GM12891 (cell line): ENCODE measurements around the gene CUL7.
"Not testable (repeated sequence)": the region's sequence is repeated elsewhere in the genome, so short reads cannot be mapped to it uniquely, and the experiment has no call there.

Experiments
- DNase-seq: peaks from one replicate; pipeline ENCODE4 v3.0.0; 2011; ENCODE audit warnings: low spot score; ENCODE audit not compliant: insufficient read length
- FAIRE-seq: peaks from 2 replicates; lab custom pipeline; 2011; peaks lifted over from hg19 to GRCh38; lab: Jason Lieb, UNC
- PAX5 ChIP-seq: IDR thresholded peaks from 2 replicates; pipeline ENCODE4 v1.6.1; 2011; ENCODE audit warnings: low read length, moderate library complexity, mild to moderate bottlenecking; ENCODE audit not compliant: insufficient read depth, severe bottlenecking
- POLR2A ChIP-seq: IDR thresholded peaks from 2 replicates; pipeline ENCODE4 v1.6.1; 2011; ENCODE audit warnings: low read depth, low read length, control low read depth
- POLR2AphosphoS5 ChIP-seq: IDR thresholded peaks from 2 replicates; pipeline ENCODE4 v1.6.1; 2011; ENCODE audit warnings: low read depth, low read length, control low read depth
- POU2F2 ChIP-seq: IDR thresholded peaks from 2 replicates; pipeline ENCODE4 v1.6.1; 2011; ENCODE audit warnings: low read depth, mild to moderate bottlenecking, control low read depth, low read length, moderate library complexity
- SPI1 ChIP-seq: IDR thresholded peaks from 2 replicates; pipeline ENCODE4 v1.6.1; 2011; ENCODE audit warnings: low read depth, low read length, control low read depth
- TAF1 ChIP-seq: IDR thresholded peaks from 2 replicates; pipeline ENCODE4 v1.6.1; 2011; ENCODE audit warnings: low read depth, low read length, control low read depth

CUL7 gene

GRCh38 chr6:43091020-43091419 lies 37.4 kb upstream of the CUL7 start:
- TF ChIP-seq PAX5 (no peak), SPI1 (no peak), TAF1 (no peak), POU2F2 (no peak), POLR2AphosphoS5 (no peak), POLR2A (no peak)
- DNase-seq (no peak), FAIRE-seq (no peak)

DNA sequence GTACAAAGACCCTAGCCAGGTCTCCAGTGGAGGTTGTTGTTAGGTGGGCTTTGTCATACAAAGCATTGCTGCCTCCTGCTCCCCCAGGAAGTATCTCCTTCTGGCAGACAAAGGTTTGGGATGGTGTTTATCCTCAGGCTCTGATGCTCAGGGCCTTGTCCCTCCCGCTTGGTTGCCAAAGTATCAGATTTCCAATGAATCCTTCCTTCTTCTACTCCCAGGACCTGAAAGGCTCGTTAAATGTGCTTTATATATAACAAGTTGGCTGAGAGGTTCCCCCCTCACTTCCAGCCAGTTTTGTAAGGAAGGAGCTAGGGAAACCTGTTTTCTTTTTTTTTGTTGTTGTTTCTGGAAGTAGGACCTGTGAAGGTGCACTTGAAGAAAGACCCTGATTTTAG lies 36.9 kb upstream of the CUL7 start:
- DNase-seq (no peak), FAIRE-seq (no peak)
- no peak for TF ChIP-seq POU2F2
- TF ChIP-seq POLR2A, result no peak
- TF ChIP-seq PAX5, result no peak
- TF ChIP-seq POLR2AphosphoS5, result no peak
- no peak for TF ChIP-seq SPI1
- no peak for TF ChIP-seq TAF1

DNA sequence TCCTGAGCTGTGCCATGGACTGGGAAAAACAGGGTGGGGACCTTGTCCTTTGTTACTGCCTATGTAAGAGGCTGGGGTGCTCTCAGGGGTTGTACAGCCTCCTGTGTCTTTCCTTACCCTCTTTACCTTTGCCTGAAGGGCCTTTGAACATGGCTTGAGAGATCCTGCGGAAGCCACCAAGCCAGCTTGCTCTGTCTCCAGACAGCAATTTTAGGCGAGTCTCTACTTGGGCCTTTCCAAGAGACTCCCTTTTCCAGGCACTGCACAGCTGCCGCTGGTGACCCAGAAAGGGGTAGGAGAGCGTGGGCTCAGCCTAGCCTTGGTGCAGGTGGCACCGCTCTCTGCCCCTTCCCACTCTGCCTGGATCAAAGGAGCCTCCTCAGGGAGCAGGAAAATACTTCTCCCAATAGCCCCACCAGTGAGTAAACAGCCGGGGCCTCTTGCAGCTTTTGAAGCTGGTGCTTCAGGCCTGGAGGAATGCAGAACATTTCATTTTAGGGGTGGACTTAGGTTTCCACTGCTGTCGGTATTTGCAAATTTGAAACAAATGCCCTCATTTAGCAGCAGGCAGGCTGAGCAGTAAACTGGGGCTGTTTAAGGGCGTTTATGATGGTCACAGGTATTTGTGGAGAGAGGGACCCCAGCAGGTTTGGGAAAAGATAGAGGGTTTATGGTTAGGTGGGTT lies 36.4 kb upstream of the CUL7 start:
- DNase-seq (no peak), FAIRE-seq (no peak)
- TF ChIP-seq POLR2AphosphoS5 (no peak), SPI1 (no peak), TAF1 (no peak), POLR2A (no peak), PAX5 (no peak), POU2F2 (no peak)

- FAIRE-seq, result no peak
- TF ChIP-seq POLR2A, result no peak
- no peak for TF ChIP-seq PAX5
- no peak for TF ChIP-seq POU2F2
- no peak for TF ChIP-seq TAF1
- TF ChIP-seq SPI1, result no peak
- DNase-seq, result no peak
Observed at GRCh38 chr6:43089467-43089866, 35.8 kb upstream of the CUL7 start.

DNA sequence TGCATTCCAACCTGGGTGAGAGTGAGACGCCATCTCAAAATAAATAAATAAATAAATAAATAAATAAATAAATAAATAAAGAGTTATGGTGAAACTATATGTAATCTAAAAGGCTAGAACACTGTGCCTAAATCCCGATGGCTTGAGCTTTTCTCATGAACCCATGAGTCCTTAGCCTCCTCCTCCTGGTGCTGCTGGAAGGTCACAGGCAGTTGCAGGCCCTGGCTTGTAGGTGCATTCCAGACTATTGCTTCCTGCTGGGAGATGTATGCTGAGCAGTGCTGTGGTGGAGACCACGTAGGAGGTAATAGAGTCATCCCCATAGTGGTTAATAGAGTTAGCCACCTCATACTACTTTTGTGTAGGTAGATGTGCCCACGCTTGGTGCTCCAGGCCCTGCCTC lies 35.0 kb upstream of the CUL7 start:
- FAIRE-seq (no peak), DNase-seq (no peak)
- no peak for TF ChIP-seq PAX5
- TF ChIP-seq POLR2A, result no peak
- TF ChIP-seq POU2F2, result no peak
- TF ChIP-seq SPI1, result no peak
- TF ChIP-seq TAF1, result no peak
- no peak for TF ChIP-seq POLR2AphosphoS5

DNA sequence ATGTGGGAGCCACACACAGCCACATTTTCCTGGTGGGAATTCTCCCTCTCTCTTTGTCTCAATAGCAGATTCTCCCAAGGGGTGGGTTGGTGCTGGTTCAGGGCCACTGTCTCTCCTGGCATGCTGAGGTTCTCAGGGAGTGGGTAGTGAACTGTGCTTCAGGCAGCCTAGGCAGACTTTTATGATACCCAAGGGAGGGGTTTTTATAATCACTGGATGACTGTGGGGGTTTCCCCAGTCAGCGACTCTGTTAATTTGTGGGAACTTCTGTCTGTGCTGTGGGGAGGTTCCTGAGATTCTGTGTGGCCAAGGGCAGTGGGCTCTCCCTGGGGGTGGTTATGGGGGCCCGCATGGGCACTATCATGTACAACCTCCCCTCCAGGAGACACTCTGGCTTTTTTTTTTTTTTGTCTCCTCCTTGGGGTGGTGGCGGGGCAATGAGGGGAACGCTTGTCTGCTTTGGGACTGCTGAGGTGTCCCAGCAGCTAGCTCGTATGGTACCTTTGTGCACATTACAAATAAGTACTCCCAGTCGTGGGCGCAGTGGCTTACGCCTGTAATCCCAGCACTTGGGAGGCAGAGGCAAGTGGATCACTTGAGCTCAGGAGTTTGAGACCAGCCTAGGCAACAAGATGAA lies 32.5 kb upstream of the CUL7 start:
- no peak for FAIRE-seq
- DNase-seq, result no peak
- no peak for TF ChIP-seq TAF1
- TF ChIP-seq POLR2A, result no peak
- no peak for TF ChIP-seq POU2F2
- no peak for TF ChIP-seq POLR2AphosphoS5
- TF ChIP-seq PAX5, result no peak
- no peak for TF ChIP-seq SPI1

- DNase-seq, result no peak
- no peak for TF ChIP-seq TAF1
- TF ChIP-seq POLR2AphosphoS5, result no peak
- TF ChIP-seq PAX5, result no peak
- no peak for TF ChIP-seq POLR2A
- TF ChIP-seq POU2F2, result no peak
- TF ChIP-seq SPI1, result no peak
- no peak for FAIRE-seq
Observed at GRCh38 chr6:43082806-43083655, 29.4 kb upstream of the CUL7 start.

DNA sequence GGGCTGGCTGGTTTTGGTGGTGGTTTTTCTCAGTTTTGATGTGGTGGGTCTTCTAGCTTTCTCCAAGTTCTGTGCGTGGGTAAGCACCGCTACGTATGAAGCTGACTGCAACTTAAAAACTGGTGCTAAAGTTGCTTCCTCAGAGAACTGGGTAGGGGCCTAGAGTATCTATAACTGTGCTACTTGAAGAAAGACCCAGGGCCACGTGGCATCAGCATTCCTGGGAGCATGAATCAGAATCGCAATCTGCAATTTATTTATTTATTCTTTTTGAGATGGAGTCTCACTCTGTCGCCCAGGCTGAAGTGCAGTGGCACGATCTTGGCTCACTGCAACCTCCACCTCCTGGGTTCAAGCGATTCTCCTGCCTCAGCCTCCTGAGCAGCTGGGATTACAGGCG lies 28.3 kb upstream of the CUL7 start:
- FAIRE-seq, DNase-seq: not testable (repeated sequence)

GRCh38 chr6:43081043-43081442 lies 27.4 kb upstream of the CUL7 start:
- TF ChIP-seq PAX5 (no peak), SPI1 (no peak), POLR2AphosphoS5 (no peak), POU2F2 (no peak), POLR2A (no peak), TAF1 (no peak)
- DNase-seq, result no peak
- no peak for FAIRE-seq
